ENCODE measurements around the gene TMEM97.

DNA sequence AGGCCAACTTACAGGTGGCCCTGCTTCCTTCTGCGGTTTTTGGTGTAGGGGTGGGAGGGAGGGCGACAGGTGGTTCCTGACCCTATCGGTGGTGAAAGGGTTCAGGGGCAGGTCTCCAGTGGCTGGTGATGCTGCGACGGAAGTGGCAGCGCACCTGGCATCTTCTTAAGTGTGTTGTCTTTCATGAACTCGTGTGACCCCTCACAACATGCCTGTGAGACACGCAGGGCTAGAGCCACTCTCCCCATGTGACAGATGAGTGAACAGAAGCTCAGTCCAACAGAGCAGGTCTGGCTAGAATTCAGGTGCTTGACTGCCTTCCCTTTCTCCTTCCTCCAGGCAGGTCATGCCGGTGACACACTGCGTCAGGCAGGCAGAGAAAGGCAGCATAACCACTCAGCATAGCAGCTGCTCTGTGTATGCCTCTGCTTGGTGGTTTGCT, 24.5 kb downstream of the TMEM97 start:
- TF ChIP-seq POLR2AphosphoS5 (IDR thresholded peaks at IDR 0.05; ENCODE audit: low read depth) (no peak), EZH2phosphoT487 (IDR thresholded peaks at IDR 0.05; ENCODE audit: unreplicated experiment) (no peak), EZH2 (IDR thresholded peaks at IDR 0.05; ENCODE audit: low read depth, unreplicated experiment) (no peak), CREB1 (CRISPR knock-in tag; IDR thresholded peaks at IDR 0.05; ENCODE audit: low read depth) (no peak), ZNF331 (CRISPR knock-in tag; IDR thresholded peaks at IDR 0.05; ENCODE audit: low read depth) (no peak), NANOG (IDR thresholded peaks at IDR 0.05; ENCODE audit: borderline replicate concordance) (no peak), ZNF114 (CRISPR knock-in tag; IDR thresholded peaks at IDR 0.05) (no peak), STAT1 (IDR thresholded peaks at IDR 0.05; ENCODE audit: unreplicated experiment) (no peak)
- TF ChIP-seq, protein P1, sequence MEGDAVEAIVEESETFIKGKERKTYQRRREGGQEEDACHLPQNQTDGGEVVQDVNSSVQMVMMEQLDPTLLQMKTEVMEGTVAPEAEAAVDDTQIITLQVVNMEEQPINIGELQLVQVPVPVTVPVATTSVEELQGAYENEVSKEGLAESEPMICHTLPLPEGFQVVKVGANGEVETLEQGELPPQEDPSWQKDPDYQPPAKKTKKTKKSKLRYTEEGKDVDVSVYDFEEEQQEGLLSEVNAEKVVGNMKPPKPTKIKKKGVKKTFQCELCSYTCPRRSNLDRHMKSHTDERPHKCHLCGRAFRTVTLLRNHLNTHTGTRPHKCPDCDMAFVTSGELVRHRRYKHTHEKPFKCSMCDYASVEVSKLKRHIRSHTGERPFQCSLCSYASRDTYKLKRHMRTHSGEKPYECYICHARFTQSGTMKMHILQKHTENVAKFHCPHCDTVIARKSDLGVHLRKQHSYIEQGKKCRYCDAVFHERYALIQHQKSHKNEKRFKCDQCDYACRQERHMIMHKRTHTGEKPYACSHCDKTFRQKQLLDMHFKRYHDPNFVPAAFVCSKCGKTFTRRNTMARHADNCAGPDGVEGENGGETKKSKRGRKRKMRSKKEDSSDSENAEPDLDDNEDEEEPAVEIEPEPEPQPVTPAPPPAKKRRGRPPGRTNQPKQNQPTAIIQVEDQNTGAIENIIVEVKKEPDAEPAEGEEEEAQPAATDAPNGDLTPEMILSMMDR (conservative IDR thresholded peaks at IDR 0.05; ENCODE audit: low read depth in 2 of 2): no peak
- TF ChIP-seq, protein P2, sequence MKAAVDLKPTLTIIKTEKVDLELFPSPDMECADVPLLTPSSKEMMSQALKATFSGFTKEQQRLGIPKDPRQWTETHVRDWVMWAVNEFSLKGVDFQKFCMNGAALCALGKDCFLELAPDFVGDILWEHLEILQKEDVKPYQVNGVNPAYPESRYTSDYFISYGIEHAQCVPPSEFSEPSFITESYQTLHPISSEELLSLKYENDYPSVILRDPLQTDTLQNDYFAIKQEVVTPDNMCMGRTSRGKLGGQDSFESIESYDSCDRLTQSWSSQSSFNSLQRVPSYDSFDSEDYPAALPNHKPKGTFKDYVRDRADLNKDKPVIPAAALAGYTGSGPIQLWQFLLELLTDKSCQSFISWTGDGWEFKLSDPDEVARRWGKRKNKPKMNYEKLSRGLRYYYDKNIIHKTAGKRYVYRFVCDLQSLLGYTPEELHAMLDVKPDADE (IDR thresholded peaks at IDR 0.05): no peak

All from GM23338 (cell line).